ENCODE data around the gene LARGE1. TPM values are rescaled to one million over a fixed set of nuclear protein-coding genes. Genes with fewer than 3 reads are reported as not detected.
A peak's percentile ranks its signal among the peaks of the same experiment; 100 is the strongest.

Gene LARGE1
- total and polyA plus RNA-seq, 7 donors, result 14.9 to 91.6 (median 46.1) TPM

DNA sequence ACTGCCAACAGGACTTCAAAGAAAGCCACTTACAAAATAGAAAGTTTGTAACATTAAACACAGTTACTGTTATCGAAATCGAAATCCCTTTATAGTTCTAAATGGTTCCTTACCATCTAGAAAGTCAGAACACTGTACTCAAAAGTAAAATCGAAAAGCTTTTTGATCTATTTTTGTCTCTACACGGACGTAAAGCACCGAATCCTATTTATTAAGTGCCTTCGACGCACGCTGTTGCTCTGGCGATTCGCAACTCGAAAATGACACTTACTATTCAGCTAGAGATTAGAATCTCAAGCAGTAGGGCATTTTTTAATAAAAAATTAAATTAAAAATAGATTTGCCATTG is 78.3 kb downstream of the LARGE1 start:
- DNase-seq (no peak), ATAC-seq (no peak)
- Histone ChIP-seq H3K27me3 (ENCODE audit: insufficient read depth in 3 of 3, low read length in 2 of 3) (no peaks in the 10 kb centered on the region), H3K4me3 (no peak overlapping the region), H3K27ac (peak overlapping the region; percentile 44), H3K4me1 (peaks cover 33% of the 10 kb centered on the region), H3K36me3 (ENCODE audit: insufficient read depth in 1 of 2, low read depth in 1 of 2) (no peaks in the 10 kb centered on the region), H3K9me3 (no peaks in the 10 kb centered on the region)
- 83 to 91% (median 85%) methylated on average over 12 of the region's 12 CpGs for WGBS, 3 donors
- intact Hi-C loops (cut with DNase I), result no loop called here
- TF ChIP-seq, protein P1, sequence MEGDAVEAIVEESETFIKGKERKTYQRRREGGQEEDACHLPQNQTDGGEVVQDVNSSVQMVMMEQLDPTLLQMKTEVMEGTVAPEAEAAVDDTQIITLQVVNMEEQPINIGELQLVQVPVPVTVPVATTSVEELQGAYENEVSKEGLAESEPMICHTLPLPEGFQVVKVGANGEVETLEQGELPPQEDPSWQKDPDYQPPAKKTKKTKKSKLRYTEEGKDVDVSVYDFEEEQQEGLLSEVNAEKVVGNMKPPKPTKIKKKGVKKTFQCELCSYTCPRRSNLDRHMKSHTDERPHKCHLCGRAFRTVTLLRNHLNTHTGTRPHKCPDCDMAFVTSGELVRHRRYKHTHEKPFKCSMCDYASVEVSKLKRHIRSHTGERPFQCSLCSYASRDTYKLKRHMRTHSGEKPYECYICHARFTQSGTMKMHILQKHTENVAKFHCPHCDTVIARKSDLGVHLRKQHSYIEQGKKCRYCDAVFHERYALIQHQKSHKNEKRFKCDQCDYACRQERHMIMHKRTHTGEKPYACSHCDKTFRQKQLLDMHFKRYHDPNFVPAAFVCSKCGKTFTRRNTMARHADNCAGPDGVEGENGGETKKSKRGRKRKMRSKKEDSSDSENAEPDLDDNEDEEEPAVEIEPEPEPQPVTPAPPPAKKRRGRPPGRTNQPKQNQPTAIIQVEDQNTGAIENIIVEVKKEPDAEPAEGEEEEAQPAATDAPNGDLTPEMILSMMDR (IDR thresholded peaks at IDR 0.05), result no peak

DNA sequence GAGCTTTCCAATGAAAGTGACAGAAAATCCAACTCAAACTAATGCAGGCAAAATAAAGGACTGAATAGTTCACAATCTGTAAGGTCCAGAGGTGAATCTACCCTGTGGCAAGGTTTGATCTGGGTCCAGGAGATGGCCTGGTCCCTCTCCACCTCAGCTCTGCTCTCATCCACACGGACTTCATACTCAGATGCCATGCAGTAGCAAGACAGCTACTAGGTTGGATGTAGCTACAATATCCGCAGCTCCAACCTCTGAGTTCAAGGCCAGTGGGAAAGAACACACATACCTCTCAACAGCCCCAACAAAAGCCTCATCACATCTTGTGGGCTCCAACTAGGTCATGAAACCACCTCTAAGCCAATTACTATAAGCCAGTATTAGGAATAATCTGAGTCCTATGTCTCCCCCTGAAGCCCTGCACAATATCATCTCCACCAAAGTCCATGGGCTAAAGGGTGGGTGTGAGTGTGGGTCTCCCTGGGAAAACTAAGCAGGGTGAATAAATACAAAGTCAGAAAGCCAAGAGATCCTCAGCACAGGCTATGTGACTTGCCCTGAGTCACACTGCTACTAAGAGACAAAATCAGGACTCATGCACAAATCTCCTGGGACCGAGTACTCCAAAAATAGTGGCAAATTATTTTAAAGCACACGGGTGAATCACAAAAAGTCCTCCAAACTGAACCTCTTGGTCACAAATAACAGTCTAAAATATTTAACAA is 78.8 kb downstream of the LARGE1 start:
- intact Hi-C loops (cut with DNase I), result no loop called here
- Histone ChIP-seq H3K4me1 (peaks cover 38% of the 10 kb centered on the region), H3K36me3 (ENCODE audit: insufficient read depth in 1 of 2, low read depth in 1 of 2) (no peaks in the 10 kb centered on the region), H3K27ac (peak overlapping the region; percentile 44), H3K9me3 (no peaks in the 10 kb centered on the region), H3K4me3 (no peak overlapping the region), H3K27me3 (ENCODE audit: insufficient read depth in 3 of 3, low read length in 2 of 3) (no peaks in the 10 kb centered on the region)
- peak; percentile 57 to 85 (median 82) for ATAC-seq
- TF ChIP-seq, protein P1 (IDR thresholded peaks at IDR 0.05), result no peak
- WGBS, 3 donors, result 37 to 58% (median 47%) methylated on average over 4 of the region's 4 CpGs
- DNase-seq, result no peak

DNA sequence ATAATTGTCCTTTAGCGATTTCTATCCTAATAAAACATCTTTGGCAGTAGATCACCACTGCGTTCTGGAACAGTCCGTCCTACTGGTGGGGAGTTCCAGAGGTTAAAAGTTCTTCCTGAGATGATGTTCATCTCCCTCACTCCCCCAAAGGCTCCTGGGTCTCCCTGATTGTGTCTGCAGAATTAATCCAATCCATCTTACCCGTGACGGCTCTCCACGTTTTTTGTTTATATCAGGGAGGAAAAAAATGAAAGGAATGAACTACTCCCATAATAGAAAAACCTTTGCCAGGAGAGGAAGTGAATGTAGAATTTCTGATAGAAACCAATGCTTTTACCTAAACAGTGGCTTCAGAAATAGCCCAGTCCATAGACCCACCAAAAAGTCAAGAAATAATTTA is 81.6 kb downstream of the LARGE1 start:
- peaks cover 58% of the 10 kb centered on the region for H3K4me1 ChIP-seq
- WGBS, 3 donors, result 69 to 81% (median 71%) methylated on average over 6 of the region's 6 CpGs
- TF ChIP-seq, protein P1 (IDR thresholded peaks at IDR 0.05), result no peak
- ATAC-seq, result no peak
- intact Hi-C loops (cut with DNase I), result no loop called here
- DNase-seq, result no peak
- no peaks in the 10 kb centered on the region for H3K9me3 ChIP-seq
- H3K4me3 ChIP-seq, result no peak overlapping the region
- no peaks in the 10 kb centered on the region for H3K27me3 ChIP-seq (ENCODE audit: insufficient read depth in 3 of 3, low read length in 2 of 3)
- H3K36me3 ChIP-seq (ENCODE audit: insufficient read depth in 1 of 2, low read depth in 1 of 2), result no peaks in the 10 kb centered on the region
- H3K27ac ChIP-seq, result no peak overlapping the region

DNA sequence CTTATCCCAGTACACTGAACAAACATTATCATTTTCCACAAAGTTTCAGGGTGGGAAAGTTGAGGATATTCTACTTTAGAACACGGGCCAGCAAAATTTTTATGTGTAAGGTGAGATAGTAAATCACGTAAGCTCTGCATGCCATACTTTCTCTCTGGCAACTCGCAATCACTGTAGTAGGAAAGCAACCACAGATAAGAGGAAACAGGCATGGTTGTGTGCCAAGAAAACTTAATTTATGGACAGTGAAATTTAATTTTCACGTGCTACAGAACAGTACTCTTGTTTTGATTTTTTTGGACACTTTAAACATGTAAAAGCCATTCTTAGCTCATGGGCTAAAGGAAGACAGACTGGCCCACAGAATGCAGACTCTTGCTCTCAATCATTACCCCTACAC is 82.5 kb downstream of the LARGE1 start:
- Histone ChIP-seq H3K9me3 (no peaks in the 10 kb centered on the region), H3K27me3 (ENCODE audit: insufficient read depth in 3 of 3, low read length in 2 of 3) (no peaks in the 10 kb centered on the region), H3K4me3 (no peak overlapping the region), H3K36me3 (ENCODE audit: insufficient read depth in 1 of 2, low read depth in 1 of 2) (no peaks in the 10 kb centered on the region), H3K27ac (no peak overlapping the region), H3K4me1 (peaks cover 58% of the 10 kb centered on the region)
- intact Hi-C loops (cut with DNase I), result no loop called here
- TF ChIP-seq, protein P1 (IDR thresholded peaks at IDR 0.05), result no peak
- WGBS, 3 donors, result 52 to 57% (median 57%) methylated on average over 4 of the region's 4 CpGs
- no peak for DNase-seq
- ATAC-seq, result no peak

DNA sequence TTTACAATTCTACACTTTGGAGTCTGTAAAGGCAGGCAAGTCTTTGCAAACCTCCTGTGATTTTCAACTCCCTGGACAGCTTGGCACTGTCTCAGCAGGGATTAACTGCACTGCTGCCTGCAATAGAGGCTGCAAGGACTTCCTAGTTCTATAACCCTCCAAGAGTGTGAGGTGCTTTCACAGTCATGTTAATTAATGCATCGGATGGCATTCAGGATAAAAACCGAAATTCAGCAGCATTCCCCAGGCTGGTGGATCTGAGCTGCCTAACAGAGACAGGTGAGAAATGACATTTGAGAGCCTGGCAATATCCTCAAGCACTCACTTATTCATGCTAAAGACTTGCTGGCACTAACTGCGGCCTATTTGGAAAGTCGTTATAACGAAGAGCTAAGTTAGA is 85.0 kb downstream of the LARGE1 start:
- Histone ChIP-seq H3K9me3 (no peaks in the 10 kb centered on the region), H3K27ac (peak overlapping the region; percentile 3), H3K36me3 (ENCODE audit: insufficient read depth in 1 of 2, low read depth in 1 of 2) (no peaks in the 10 kb centered on the region), H3K4me1 (peaks cover 63% of the 10 kb centered on the region), H3K4me3 (no peak overlapping the region), H3K27me3 (ENCODE audit: insufficient read depth in 3 of 3, low read length in 2 of 3) (no peaks in the 10 kb centered on the region)
- DNase-seq (peak in 1 of 2 donors; percentile 57), ATAC-seq (peak; percentile 41 to 73 (median 56))
- intact Hi-C loops (cut with DNase I), result no loop called here
- 28 to 35% (median 35%) methylated on average over 5 of the region's 5 CpGs for WGBS, 3 donors
- TF ChIP-seq, protein P1 (IDR thresholded peaks at IDR 0.05), result no peak
